Lower leg skin (tissue), 4 donors: Measurements from ENCODE around the gene FBXO8. TPM values are rescaled to one million over a fixed set of nuclear protein-coding genes. Genes with fewer than 3 reads are reported as not detected.

ENCODE experiments used
- DNase-seq, 2 donors: peaks; one replicate each; pipeline ENCODE4 v3.0.0-alpha.2; 2019; ENCODE audit warnings: low spot score in 2 of 2
- H3K4me3 ChIP-seq: fragments of 200-600 bp; sonication (generic); 2 replicates; pipeline ENCODE4 v1.5.1; 2017; ENCODE audit warnings: mild to moderate bottlenecking, low read depth; ENCODE audit not compliant: poor library complexity, severe bottlenecking
- POLR2A ChIP-seq, 2 donors: fragments of 450-650 bp; IDR thresholded peaks; one replicate each; pipeline ENCODE4 v1.6.1; 2016 to 2017; ENCODE audit warnings: antibody characterized with exemption in 2 of 2, mild to moderate bottlenecking in 1 of 2, moderate library complexity in 1 of 2
- WGBS, 2 donors: methylation state at CpG; one replicate each; pipeline ENCODE4 v1.1.5; 2018; 5-methylcytosine and 5-hydroxymethylcytosine counted together
- intact Hi-C: fragments of 100-400 bp; cut with DNase I; formaldehyde crosslinking; loops from one replicate; pipeline ENCODE4 v1.15.0; 2023; ENCODE audit warnings: low total_unique reads
- total RNA-seq, 4 donors: library from RNA; depleted of rRNA; stranded (reverse); fragments of >200 nt; gene quantifications; one replicate each; pipeline ENCODE4 v1.1.0, GENCODE V29; 2016
- TF ChIP-seq, protein P1 (sequence below), 3 donors: fragments of 450-650 bp; IDR thresholded peaks; one replicate each; pipeline ENCODE4 v1.5.1; 2016; ENCODE audit warnings: antibody characterized with exemption in 3 of 3, mild to moderate bottlenecking in 3 of 3, moderate library complexity in 2 of 3

The FBXO8 gene
- total RNA-seq, 4 donors from 2014 or later: 35.6 to 58.3 (median 47.2) TPM

DNA sequence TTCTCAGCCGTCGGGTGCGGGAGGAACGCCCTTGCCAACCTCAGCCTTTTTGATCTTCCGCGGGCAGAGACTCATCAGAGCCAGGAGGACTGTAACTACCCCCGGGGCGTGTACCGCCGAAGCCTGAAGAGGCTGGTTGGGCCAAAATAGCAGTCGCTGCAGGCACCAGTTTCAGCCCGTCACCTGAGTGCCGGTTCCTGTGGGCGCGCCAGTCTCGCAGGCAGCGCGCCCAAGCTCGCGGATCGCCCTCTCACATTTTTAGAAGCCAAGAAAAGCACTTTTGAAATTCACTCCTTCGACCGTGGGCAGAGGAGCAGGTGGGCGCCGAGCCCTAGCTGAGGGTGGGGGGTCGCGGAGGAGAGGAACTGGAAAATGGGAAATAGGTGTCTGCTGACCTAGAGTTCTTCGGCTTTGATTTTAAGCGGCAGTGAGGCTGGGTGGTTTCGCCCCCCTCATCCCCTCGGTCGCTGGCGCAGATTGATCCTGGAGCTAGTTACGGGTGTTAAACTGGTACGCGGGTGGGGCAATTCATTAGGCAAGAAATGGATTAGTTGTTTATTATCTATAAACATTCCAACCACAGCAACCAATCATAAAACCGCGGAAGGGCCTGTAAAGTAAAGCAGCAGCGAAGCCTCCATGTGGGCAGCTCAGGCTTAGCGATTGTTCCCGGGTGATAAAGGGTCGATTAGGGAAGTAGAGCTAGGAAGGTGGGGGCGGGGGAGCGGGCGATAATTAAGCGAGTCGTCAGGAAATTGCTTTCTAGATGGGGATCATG lies 69.2 kb downstream of the FBXO8 start:
- DNase-seq: no peak
- WGBS, 2 donors: 7 to 8% methylated on average over 46 to 47 of the region's 47 CpGs
- no peak overlapping the region for H3K4me3 ChIP-seq
- intact Hi-C loops: no loop called here
- no peak for TF ChIP-seq POLR2A (IDR thresholded peaks at IDR 0.05)
- TF ChIP-seq, protein P1, sequence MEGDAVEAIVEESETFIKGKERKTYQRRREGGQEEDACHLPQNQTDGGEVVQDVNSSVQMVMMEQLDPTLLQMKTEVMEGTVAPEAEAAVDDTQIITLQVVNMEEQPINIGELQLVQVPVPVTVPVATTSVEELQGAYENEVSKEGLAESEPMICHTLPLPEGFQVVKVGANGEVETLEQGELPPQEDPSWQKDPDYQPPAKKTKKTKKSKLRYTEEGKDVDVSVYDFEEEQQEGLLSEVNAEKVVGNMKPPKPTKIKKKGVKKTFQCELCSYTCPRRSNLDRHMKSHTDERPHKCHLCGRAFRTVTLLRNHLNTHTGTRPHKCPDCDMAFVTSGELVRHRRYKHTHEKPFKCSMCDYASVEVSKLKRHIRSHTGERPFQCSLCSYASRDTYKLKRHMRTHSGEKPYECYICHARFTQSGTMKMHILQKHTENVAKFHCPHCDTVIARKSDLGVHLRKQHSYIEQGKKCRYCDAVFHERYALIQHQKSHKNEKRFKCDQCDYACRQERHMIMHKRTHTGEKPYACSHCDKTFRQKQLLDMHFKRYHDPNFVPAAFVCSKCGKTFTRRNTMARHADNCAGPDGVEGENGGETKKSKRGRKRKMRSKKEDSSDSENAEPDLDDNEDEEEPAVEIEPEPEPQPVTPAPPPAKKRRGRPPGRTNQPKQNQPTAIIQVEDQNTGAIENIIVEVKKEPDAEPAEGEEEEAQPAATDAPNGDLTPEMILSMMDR (IDR thresholded peaks at IDR 0.05): no peak

DNA sequence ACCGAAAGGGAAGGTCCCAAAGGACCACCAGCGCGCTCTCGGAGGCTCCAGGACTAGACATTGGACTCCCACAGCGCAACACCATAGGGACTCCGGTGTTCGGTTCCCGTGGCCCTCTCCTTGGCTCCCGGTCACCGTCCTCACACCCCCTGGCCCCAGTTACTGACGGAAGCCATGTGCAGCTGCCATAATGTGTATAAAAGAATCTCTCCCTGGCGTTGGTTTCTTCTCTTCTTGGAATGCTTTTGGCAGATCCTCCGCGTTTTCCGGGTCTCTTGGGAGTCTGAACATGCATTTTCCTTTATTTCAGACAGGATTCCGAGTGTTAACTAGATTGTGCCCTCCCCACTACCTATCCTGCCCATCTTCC lies 69.8 kb downstream of the FBXO8 start:
- TF ChIP-seq, protein P1 (IDR thresholded peaks at IDR 0.05): no peak
- TF ChIP-seq POLR2A (IDR thresholded peaks at IDR 0.05): no peak
- H3K4me3 ChIP-seq: no peak overlapping the region
- 6 to 10% methylated on average over 16 of the region's 16 CpGs for WGBS, 2 donors
- intact Hi-C loops: no loop called here
- DNase-seq: no peak

DNA sequence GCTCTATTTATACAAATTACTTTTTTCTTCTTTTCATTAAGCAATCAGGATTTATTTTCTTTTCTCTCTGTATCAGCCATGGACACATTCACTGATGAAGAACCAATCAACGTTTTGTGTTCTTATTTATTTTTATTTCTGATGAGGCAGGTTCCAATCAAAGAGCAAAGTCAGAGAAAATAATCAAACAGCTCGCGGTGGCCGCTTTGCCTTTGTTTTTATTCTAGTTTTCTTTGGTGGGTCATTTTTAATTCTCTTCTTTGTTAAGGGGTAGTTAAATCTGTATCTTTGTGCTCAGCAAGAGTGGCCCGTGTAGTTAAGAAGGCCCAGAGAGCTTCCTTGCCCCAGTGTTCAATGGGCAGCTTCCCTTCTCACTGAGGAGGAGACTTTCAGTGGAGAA lies 71.4 kb downstream of the FBXO8 start:
- no peak overlapping the region for H3K4me3 ChIP-seq
- TF ChIP-seq, protein P1 (IDR thresholded peaks at IDR 0.05): no peak
- no peak for TF ChIP-seq POLR2A (IDR thresholded peaks at IDR 0.05)
- no peak for DNase-seq
- intact Hi-C loops: no loop called here
- 28 to 36% methylated on average over 5 of the region's 5 CpGs for WGBS, 2 donors

DNA sequence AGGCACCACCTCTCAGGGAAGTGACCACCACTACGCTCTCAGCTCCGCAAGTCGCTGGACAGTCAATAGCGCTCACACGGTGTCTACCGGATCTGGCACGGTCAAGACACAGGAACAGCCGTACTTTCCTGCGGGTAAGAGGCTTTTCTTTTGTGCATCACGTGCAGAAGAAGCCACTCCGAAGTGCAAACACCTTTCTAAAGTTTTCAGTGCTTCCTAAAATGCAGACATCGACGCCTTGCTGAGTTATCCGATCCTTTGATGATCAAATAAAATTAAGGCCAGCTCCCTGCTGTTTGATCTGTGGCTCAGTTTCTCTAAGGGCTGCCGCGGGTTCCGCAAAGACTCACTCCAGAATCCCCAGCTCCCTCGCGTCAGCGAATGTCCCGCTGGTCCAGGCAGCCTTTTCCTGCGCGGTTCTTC lies 71.8 kb downstream of the FBXO8 start:
- no peak overlapping the region for H3K4me3 ChIP-seq
- intact Hi-C loops: no loop called here
- WGBS, 2 donors: 33 to 38% methylated on average over 23 of the region's 23 CpGs
- no peak for DNase-seq
- TF ChIP-seq POLR2A (IDR thresholded peaks at IDR 0.05): no peak
- TF ChIP-seq, protein P1 (IDR thresholded peaks at IDR 0.05): no peak

DNA sequence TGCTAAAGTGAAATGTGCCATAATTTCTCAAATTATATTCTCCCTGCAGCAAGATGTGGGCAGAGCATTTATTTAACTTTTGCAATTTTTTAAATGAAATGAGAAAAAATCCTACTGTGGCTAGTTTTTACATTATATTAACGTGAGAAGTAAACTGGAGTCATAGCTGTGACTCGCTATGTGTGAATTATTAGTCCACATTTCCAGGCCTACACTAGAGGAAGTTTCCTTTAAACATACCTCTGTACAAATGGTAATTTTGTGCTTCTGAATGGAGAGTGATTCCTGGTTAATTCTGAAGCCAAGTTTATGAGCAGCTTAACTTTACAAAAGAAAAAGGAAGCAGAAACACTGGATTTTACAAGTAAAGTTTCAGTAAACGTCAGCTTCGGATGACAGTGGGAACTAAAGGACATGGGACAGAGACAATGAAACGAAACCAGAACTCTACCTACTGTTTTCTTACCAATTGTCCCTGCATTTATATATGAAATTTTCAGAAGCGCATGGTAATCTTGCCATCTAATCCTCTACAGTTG lies 72.4 kb downstream of the FBXO8 start:
- intact Hi-C loops: no loop called here
- 74 to 78% methylated on average over 6 of the region's 6 CpGs for WGBS, 2 donors
- TF ChIP-seq POLR2A (IDR thresholded peaks at IDR 0.05): no peak
- TF ChIP-seq, protein P1 (IDR thresholded peaks at IDR 0.05): no peak
- H3K4me3 ChIP-seq: no peak overlapping the region
- no peak for DNase-seq
